Mucosa of rectum (tissue), 2 donors: ENCODE measurements around the gene SLC6A20.
"Not testable (repeated sequence)": the region's sequence is repeated elsewhere in the genome, so short reads cannot be mapped to it uniquely, and the experiment has no call there.

ENCODE experiments used
- H3K27ac ChIP-seq, 2 donors: one replicate each; pipeline ENCODE4 v1.7.0; 2013; ENCODE audit warnings: inconsistent platforms in 2 of 2, low read depth in 2 of 2, low read length in 2 of 2
- H3K27me3 ChIP-seq, 2 donors: one replicate each; pipeline ENCODE4 v1.7.0; 2013; ENCODE audit warnings: low read length in 2 of 2; ENCODE audit not compliant: control insufficient read depth in 2 of 2, insufficient read depth in 2 of 2
- H3K36me3 ChIP-seq, 2 donors: one replicate each; pipeline ENCODE4 v1.7.0; 2013; ENCODE audit warnings: low read length in 2 of 2; ENCODE audit not compliant: control insufficient read depth in 2 of 2, insufficient read depth in 2 of 2
- H3K4me1 ChIP-seq, 2 donors: one replicate each; pipeline ENCODE4 v1.7.0; 2013; ENCODE audit warnings: low read length in 2 of 2, mild to moderate bottlenecking in 1 of 2; ENCODE audit not compliant: control insufficient read depth in 2 of 2, insufficient read depth in 2 of 2
- H3K4me3 ChIP-seq, 2 donors: one replicate each; pipeline ENCODE4 v1.7.0; 2013; ENCODE audit warnings: low read length in 2 of 2
- H3K9ac ChIP-seq, 2 donors: one replicate each; pipeline ENCODE4 v1.7.0; 2013; ENCODE audit warnings: low read length in 2 of 2, low read depth in 1 of 2, mild to moderate bottlenecking in 1 of 2
- H3K9me3 ChIP-seq, 2 donors: one replicate each; pipeline ENCODE4 v1.7.0; 2013; ENCODE audit warnings: low read length in 2 of 2; ENCODE audit not compliant: control insufficient read depth in 2 of 2
- donor health status: healthy.
- donor health status: Normal muscosa, but diverticular disease.

SLC6A20 gene

GRCh38 chr3:45749036-45749600 lies 47.2 kb downstream of the SLC6A20 start:
- not testable (repeated sequence) for H3K27ac ChIP-seq, H3K4me3 ChIP-seq, H3K4me1 ChIP-seq, H3K9ac ChIP-seq, H3K9me3 ChIP-seq, H3K27me3 ChIP-seq
- peaks cover 17 to 25% of the 10 kb centered on the region in 2 donors for H3K36me3 ChIP-seq

- no peaks in the 10 kb centered on the region for H3K4me1 ChIP-seq
- no peak overlapping the region for H3K27ac ChIP-seq
- no peak overlapping the region for H3K9ac ChIP-seq
- peaks cover 26 to 34% of the 10 kb centered on the region in 2 donors for H3K36me3 ChIP-seq
- no peaks in the 10 kb centered on the region for H3K27me3 ChIP-seq
- H3K4me3 ChIP-seq = no peak overlapping the region
- H3K9me3 ChIP-seq = no peaks in the 10 kb centered on the region
These were observed 48.3 kb downstream of the SLC6A20 start for GRCh38 chr3:45748068-45748467.

- H3K9me3 ChIP-seq = no peaks in the 10 kb centered on the region
- no peak overlapping the region for H3K9ac ChIP-seq
- no peak overlapping the region for H3K4me3 ChIP-seq
- H3K4me1 ChIP-seq = no peaks in the 10 kb centered on the region
- H3K27ac ChIP-seq = no peak overlapping the region
- peaks cover 26 to 38% of the 10 kb centered on the region in 2 donors for H3K36me3 ChIP-seq
- H3K27me3 ChIP-seq = no peaks in the 10 kb centered on the region
These were observed 49.3 kb downstream of the SLC6A20 start for GRCh38 chr3:45746777-45747622.

- Histone ChIP-seq H3K27ac (no peak overlapping the region), H3K9ac (no peak overlapping the region), H3K9me3 (no peaks in the 10 kb centered on the region), H3K36me3 (peaks cover 29 to 40% of the 10 kb centered on the region in 2 donors), H3K27me3 (no peaks in the 10 kb centered on the region), H3K4me3 (no peak overlapping the region), H3K4me1 (no peaks in the 10 kb centered on the region)
These were observed 50.1 kb downstream of the SLC6A20 start for GRCh38 chr3:45746165-45746776.

- Histone ChIP-seq H3K4me1 (no peaks in the 10 kb centered on the region), H3K36me3 (peaks cover 54 to 69% of the 10 kb centered on the region in 2 donors), H3K9me3 (no peaks in the 10 kb centered on the region), H3K27ac (no peak overlapping the region), H3K27me3 (no peaks in the 10 kb centered on the region), H3K9ac (no peak overlapping the region), H3K4me3 (no peak overlapping the region)
These were observed 53.8 kb downstream of the SLC6A20 start for GRCh38 chr3:45742461-45743089.

- no peak overlapping the region for H3K4me3 ChIP-seq
- peaks cover 60 to 68% of the 10 kb centered on the region in 2 donors for H3K36me3 ChIP-seq
- H3K4me1 ChIP-seq = no peaks in the 10 kb centered on the region
- no peaks in the 10 kb centered on the region for H3K27me3 ChIP-seq
- H3K9me3 ChIP-seq = no peaks in the 10 kb centered on the region
- no peak overlapping the region for H3K27ac ChIP-seq
- no peak overlapping the region for H3K9ac ChIP-seq
These were observed 54.4 kb downstream of the SLC6A20 start for GRCh38 chr3:45741742-45742460.

- Histone ChIP-seq H3K27me3 (no peaks in the 10 kb centered on the region), H3K4me3 (no peak overlapping the region), H3K4me1 (no peaks in the 10 kb centered on the region), H3K9me3 (no peaks in the 10 kb centered on the region), H3K36me3 (peaks cover 65 to 73% of the 10 kb centered on the region in 2 donors), H3K27ac (no peak overlapping the region), H3K9ac (no peak overlapping the region)
These were observed 55.1 kb downstream of the SLC6A20 start for GRCh38 chr3:45741247-45741646.

- H3K9ac ChIP-seq = no peak overlapping the region
- no peak overlapping the region for H3K27ac ChIP-seq
- no peaks in the 10 kb centered on the region for H3K9me3 ChIP-seq
- H3K27me3 ChIP-seq = no peaks in the 10 kb centered on the region
- H3K4me3 ChIP-seq = no peak overlapping the region
- H3K4me1 ChIP-seq = no peaks in the 10 kb centered on the region
- peaks cover 69 to 75% of the 10 kb centered on the region in 2 donors for H3K36me3 ChIP-seq
These were observed 56.3 kb downstream of the SLC6A20 start for GRCh38 chr3:45739991-45740390.

GRCh38 chr3:45737234-45737633 lies 59.1 kb downstream of the SLC6A20 start:
- H3K36me3 ChIP-seq = peaks cover 69 to 77% of the 10 kb centered on the region in 2 donors

More at GRCh38 chr3:45737234-45737633, 59.1 kb downstream of the SLC6A20 start:
- no peak overlapping the region for H3K27ac ChIP-seq
- no peaks in the 10 kb centered on the region for H3K27me3 ChIP-seq
- no peaks in the 10 kb centered on the region for H3K9me3 ChIP-seq
- H3K9ac ChIP-seq = no peak overlapping the region
- H3K4me3 ChIP-seq = no peak overlapping the region
- no peaks in the 10 kb centered on the region for H3K4me1 ChIP-seq
